ENCODE results near the gene GREB1. TPM values are rescaled to one million over a fixed set of nuclear protein-coding genes. Genes with fewer than 3 reads are reported as not detected.
A peak's percentile ranks its signal among the peaks of the same experiment; 100 is the strongest.

Gene GREB1
- total and polyA plus RNA-seq, 2 of the 13 experiments (the other 11 are each of a cell fraction or from before 2014, with no cell fraction given), result 31.3 to 61.2 TPM

- TF ChIP-seq NFAT5 (CRISPR knock-in tag; IDR thresholded peaks at IDR 0.05) (no peak), ZNF337 (CRISPR knock-in tag; IDR thresholded peaks at IDR 0.05; ENCODE audit: borderline replicate concordance, low read depth) (no peak), TRIM24 (CRISPR knock-in tag; IDR thresholded peaks at IDR 0.05) (0 out of 2 replicates have a peak, but pooled peaks have one; percentile 34)
Observed at GRCh38 chr2:11551569-11552259, 17.9 kb downstream of the GREB1 start (continued).

GRCh38 chr2:11552260-11552638 is 18.4 kb downstream of the GREB1 start:
- BruUV-seq (replicated peaks), result no TSS peak
- POLR2A ChIA-PET, result interaction anchor here (3.1 kb wide), 1 partner anchor 53 kb away, joined by 13 read pairs; no protein-coding TSS in a partner anchor
- Histone ChIP-seq H3K9me3 (ENCODE audit: low read length) (no peaks in the 10 kb centered on the region), H3K4me2 (ENCODE audit: low read depth, low read length) (no peak overlapping the region), H4K20me1 (ENCODE audit: insufficient read depth, low read length) (peaks cover 45% of the 10 kb centered on the region), H3K4me1 (ENCODE audit: insufficient read depth, low read length) (peaks cover 69% of the 10 kb centered on the region), H3K79me2 (ENCODE audit: insufficient read depth, low read length) (peaks cover 98% of the 10 kb centered on the region), H3K36me3 (replicated peaks in 1 of 2; ENCODE audit: control insufficient read depth in 1 of 2, insufficient read depth in 2 of 2, low read length in 2 of 2) (peaks cover 10 to 62% of the 10 kb centered on the region in 2 experiments), H3K27me3 (ENCODE audit: control insufficient read depth in 1 of 2, insufficient read depth in 2 of 2, low read length in 2 of 2) (no peaks in the 10 kb centered on the region), H3K9ac (ENCODE audit: insufficient read depth, low read depth, low read length) (no peak overlapping the region), H3K4me3 (replicated peaks in 1 of 3; ENCODE audit: insufficient read depth in 1 of 3, low read depth in 2 of 3, low read length in 3 of 3) (no peak overlapping the region), H2AFZ (ENCODE audit: low read length) (no peak overlapping the region), H3K27ac (ENCODE audit: extremely low read length, insufficient read depth, low read length) (no peak overlapping the region)
- FAIRE-seq (no peak), ATAC-seq (peak; percentile 13; the same call in 1 of the 3 replicates), DNase-seq (ENCODE audit: low spot score) (no peak)
- CTCF ChIA-PET (ENCODE audit: low intra/inter-chr PET ratio, low total read pairs), result no interaction called here
- 97% methylated on average over 6 of the region's 9 CpGs for WGBS (ENCODE audit: low lambda C conversion rate)
- intact Hi-C loops (cut with micrococcal nuclease; ENCODE audit: unreplicated experiment) (no loop called here), in situ Hi-C loops (cut with HindIII; ENCODE audit: extremely low pct_ligation_motif_present, low pct_unique_long_range_greater_than_20kb) (no loop called here)
- TF ChIP-seq PAF1 (CRISPR knock-in tag; IDR thresholded peaks at IDR 0.05) (peak; percentile 92), NCOA2 (CRISPR knock-in tag; IDR thresholded peaks at IDR 0.05) (no peak), KLF12 (CRISPR knock-in tag; IDR thresholded peaks at IDR 0.05; ENCODE audit: borderline replicate concordance) (no peak), E2F5 (CRISPR knock-in tag; conservative IDR thresholded peaks at IDR 0.05) (no peak), POLR2A (IDR thresholded peaks at IDR 0.05; ENCODE audit: insufficient read depth in 1 of 2, low read depth in 2 of 2, low read length in 2 of 2) (peak; percentile 35 to 57; a peak in 3 of 4 replicates), AFF4 (CRISPR knock-in tag; IDR thresholded peaks at IDR 0.05) (no peak), ZNF292 (CRISPR knock-in tag; IDR thresholded peaks at IDR 0.05; ENCODE audit: borderline replicate concordance, low read depth) (no peak), KLF15 (CRISPR knock-in tag; IDR thresholded peaks at IDR 0.05; ENCODE audit: borderline replicate concordance) (no peak)

Measured in HepG2 (cell line).